ENCODE data around the gene COLEC12.

DNA sequence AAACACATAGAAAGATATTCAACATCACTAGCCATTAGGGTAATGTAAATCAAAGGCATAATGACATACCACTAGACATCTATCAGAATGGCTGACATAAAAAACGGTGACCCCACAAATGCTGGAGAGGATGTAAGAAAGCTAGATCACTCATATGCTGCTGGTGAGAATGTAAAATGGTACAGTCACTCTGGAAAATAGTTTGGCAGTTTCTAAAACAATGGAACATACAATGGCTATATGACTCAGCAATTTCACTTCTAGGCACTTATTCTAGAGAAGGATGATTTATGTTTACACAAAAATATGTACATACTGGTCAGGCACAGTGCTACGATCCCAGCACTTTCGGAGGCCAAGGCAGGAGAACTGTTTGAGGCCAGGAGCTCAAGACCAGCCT lies 87.3 kb downstream of the COLEC12 start:
- TF ChIP-seq, protein P1, sequence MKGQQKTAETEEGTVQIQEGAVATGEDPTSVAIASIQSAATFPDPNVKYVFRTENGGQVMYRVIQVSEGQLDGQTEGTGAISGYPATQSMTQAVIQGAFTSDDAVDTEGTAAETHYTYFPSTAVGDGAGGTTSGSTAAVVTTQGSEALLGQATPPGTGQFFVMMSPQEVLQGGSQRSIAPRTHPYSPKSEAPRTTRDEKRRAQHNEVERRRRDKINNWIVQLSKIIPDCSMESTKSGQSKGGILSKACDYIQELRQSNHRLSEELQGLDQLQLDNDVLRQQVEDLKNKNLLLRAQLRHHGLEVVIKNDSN (IDR thresholded peaks at IDR 0.05): no peak
- TF ChIP-seq TCF12 (IDR thresholded peaks at IDR 0.05; ENCODE audit: low read depth) (no peak), CEBPB (IDR thresholded peaks at IDR 0.05) (no peak), TAF1 (IDR thresholded peaks at IDR 0.05; ENCODE audit: low read depth) (no peak), EGR1 (IDR thresholded peaks at IDR 0.05) (no peak), RAD21 (IDR thresholded peaks at IDR 0.05; ENCODE audit: low read depth) (no peak), YY1 (IDR thresholded peaks at IDR 0.05; ENCODE audit: low read depth) (no peak), NFIC (IDR thresholded peaks at IDR 0.05) (no peak), CREB1 (IDR thresholded peaks at IDR 0.05; ENCODE audit: low read depth) (no peak), ZBTB7A (IDR thresholded peaks at IDR 0.05; ENCODE audit: low read depth) (no peak), EP300 (IDR thresholded peaks at IDR 0.05; ENCODE audit: borderline replicate concordance) (no peak)
- TF ChIP-seq, protein P2, sequence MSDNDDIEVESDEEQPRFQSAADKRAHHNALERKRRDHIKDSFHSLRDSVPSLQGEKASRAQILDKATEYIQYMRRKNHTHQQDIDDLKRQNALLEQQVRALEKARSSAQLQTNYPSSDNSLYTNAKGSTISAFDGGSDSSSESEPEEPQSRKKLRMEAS (IDR thresholded peaks at IDR 0.05): no peak
- TF ChIP-seq, protein P3, sequence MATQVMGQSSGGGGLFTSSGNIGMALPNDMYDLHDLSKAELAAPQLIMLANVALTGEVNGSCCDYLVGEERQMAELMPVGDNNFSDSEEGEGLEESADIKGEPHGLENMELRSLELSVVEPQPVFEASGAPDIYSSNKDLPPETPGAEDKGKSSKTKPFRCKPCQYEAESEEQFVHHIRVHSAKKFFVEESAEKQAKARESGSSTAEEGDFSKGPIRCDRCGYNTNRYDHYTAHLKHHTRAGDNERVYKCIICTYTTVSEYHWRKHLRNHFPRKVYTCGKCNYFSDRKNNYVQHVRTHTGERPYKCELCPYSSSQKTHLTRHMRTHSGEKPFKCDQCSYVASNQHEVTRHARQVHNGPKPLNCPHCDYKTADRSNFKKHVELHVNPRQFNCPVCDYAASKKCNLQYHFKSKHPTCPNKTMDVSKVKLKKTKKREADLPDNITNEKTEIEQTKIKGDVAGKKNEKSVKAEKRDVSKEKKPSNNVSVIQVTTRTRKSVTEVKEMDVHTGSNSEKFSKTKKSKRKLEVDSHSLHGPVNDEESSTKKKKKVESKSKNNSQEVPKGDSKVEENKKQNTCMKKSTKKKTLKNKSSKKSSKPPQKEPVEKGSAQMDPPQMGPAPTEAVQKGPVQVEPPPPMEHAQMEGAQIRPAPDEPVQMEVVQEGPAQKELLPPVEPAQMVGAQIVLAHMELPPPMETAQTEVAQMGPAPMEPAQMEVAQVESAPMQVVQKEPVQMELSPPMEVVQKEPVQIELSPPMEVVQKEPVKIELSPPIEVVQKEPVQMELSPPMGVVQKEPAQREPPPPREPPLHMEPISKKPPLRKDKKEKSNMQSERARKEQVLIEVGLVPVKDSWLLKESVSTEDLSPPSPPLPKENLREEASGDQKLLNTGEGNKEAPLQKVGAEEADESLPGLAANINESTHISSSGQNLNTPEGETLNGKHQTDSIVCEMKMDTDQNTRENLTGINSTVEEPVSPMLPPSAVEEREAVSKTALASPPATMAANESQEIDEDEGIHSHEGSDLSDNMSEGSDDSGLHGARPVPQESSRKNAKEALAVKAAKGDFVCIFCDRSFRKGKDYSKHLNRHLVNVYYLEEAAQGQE (IDR thresholded peaks at IDR 0.05; ENCODE audit: low read depth): no peak
